ENCODE results near the gene CALML3.
"Not testable (repeated sequence)": the region's sequence is repeated elsewhere in the genome, so short reads cannot be mapped to it uniquely, and the experiment has no call there.

- not testable (repeated sequence) for TF ChIP-seq CTCF (IDR thresholded peaks at IDR 0.05); EZH2 (IDR thresholded peaks at IDR 0.05; ENCODE audit: borderline replicate concordance, insufficient read depth, low read depth, low read length, poor library complexity, severe bottlenecking)
Observed at GRCh38 chr10:5475088-5475487, 49.7 kb upstream of the CALML3 start.

All from B cell (primary cell).